Left renal cortex interstitium (tissue), 4 donors: ENCODE data around the gene JPH4. TPM values are rescaled to one million over a fixed set of nuclear protein-coding genes. Genes with fewer than 3 reads are reported as not detected.
"Not testable (repeated sequence)": the region's sequence is repeated elsewhere in the genome, so short reads cannot be mapped to it uniquely, and the experiment has no call there.

Experiments
- DNase-seq, 4 donors: peaks; one replicate each; pipeline ENCODE4 v3.0.0-alpha.2; 2013; ENCODE audit warnings: low read depth in 4 of 4, low spot score in 2 of 4, missing footprints in 1 of 4
- polyA plus RNA-seq, 4 donors: library from polyadenylated mRNA; unstranded; fragments of 120-200 nt; gene quantifications; one replicate each; pipeline ENCODE4 v1.2.1, GENCODE V29; 2013; ENCODE audit not compliant: insufficient read length in 4 of 4

Gene JPH4
- polyA plus RNA-seq, 4 donors: 10.5 to 14.7 (median 10.9) TPM

- DNase-seq: not testable (repeated sequence)
Measured at GRCh38 chr14:23609411-23610089, 31.0 kb upstream of the JPH4 start.

- no peak for DNase-seq
Measured at GRCh38 chr14:23609001-23609400, 30.4 kb upstream of the JPH4 start.

DNA sequence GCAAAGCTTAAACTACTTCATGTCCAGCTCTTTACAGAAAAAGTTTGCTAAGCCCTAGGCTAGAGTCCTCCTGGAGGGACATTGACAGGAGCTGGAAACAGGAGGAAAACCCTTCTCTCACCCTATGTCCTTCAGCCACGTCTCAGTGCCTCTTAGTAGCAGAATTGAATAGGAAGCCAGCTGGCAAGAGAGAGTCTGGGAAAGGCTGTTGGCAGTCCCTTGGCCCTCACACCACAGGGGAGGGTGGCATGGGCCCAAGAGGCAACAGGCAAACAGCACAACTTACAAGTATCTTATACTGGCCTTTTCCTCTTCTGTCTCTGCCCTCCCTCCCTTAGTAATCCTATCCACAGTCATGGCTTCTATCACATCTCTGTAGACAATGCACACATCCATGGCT, 29.9 kb upstream of the JPH4 start:
- no peak for DNase-seq

GRCh38 chr14:23605931-23606585, 27.5 kb upstream of the JPH4 start:
- no peak for DNase-seq

DNA sequence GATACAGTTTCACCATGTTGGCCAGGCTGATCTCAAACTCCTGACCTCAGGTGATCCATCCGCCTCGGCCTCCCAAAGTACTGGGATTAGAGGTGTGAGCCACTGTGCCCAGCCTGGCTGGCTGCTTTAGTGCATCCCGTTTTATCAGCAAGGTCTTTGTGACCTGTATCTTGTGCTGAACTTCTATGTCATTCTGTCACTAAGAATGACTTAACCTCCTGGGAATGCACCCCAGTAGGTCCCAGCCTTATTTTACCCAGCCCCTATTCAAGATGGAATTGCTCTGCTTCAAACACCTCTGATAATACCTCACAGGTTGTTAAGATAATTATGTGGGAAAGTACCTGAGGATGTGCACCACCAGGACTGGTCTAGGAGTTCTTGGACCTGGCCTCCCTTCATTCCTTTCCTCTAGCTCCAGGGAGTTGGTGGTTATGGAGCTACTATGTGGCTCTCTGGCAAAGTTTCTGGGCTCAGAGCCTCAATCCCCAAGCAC, 26.1 kb upstream of the JPH4 start:
- no peak for DNase-seq

- DNase-seq: no peak
Measured at GRCh38 chr14:23604148-23604547, 25.6 kb upstream of the JPH4 start.

- DNase-seq: no peak
Measured at GRCh38 chr14:23603103-23603502, 24.5 kb upstream of the JPH4 start.

- no peak for DNase-seq
Measured at GRCh38 chr14:23602181-23603095, 23.8 kb upstream of the JPH4 start.

GRCh38 chr14:23601845-23602180, 23.2 kb upstream of the JPH4 start:
- no peak for DNase-seq

- no peak for DNase-seq
Measured at GRCh38 chr14:23601424-23601823, 22.8 kb upstream of the JPH4 start.

DNA sequence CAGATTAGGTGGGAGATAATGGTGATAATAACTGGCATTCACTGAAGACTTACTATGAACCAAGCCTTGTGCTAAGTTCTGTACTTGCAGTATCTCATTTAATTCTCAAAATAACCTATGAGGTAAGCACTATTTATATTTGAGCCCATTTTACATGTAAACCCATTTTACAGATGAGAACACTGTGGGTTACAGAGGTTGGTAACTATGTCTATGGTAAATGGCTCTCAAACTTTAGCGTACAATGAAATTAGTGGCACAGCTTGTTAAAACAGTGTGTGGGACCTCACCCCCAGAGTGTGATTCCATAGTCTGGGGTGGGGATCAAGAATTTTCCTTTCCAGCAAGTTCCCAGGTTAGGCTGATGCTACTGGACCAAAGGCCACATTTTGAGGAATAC, 22.2 kb upstream of the JPH4 start:
- DNase-seq: no peak

GRCh38 chr14:23600322-23600707, 21.7 kb upstream of the JPH4 start:
- DNase-seq: no peak

- DNase-seq: not testable (repeated sequence)
Measured at GRCh38 chr14:23594191-23594590, 15.6 kb upstream of the JPH4 start.

- DNase-seq: no peak
Measured at GRCh38 chr14:23590198-23590597, 11.6 kb upstream of the JPH4 start.

GRCh38 chr14:23589606-23590005, 11.0 kb upstream of the JPH4 start:
- no peak for DNase-seq

DNA sequence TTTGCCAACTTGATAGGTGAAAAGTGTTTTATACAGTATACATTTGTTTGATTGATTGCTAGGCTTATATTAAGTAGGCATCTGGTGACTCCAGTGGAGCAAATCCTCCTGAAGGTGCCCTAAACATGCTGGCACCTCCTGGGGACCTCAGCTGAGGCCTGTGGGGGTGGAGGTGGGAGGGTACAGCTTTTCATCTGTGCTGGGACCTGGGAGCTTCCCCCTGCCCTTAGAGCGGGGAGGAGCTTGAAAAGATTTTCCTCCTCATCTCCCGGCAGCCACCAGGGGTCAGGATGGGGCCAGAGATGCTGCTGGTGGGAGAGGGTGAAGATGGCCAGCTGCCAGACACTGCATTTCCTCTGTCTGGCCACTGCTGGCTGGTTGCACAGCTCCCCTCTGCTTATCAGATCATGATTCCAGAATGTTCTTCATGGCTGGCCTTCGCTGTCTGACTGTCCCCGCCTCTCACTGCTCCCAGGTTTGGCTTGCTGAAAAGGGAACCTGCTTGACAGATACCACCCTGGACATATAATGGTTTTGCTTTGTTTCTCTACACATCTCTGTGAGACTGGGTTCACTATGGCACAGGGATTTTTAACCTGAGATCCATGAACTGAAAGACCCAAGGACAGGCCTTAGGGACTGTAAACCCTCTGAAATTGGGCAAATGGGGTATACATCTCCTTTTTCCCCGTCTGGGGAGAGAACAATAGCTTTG, 10.5 kb upstream of the JPH4 start:
- peak in 3 of 4 donors; percentile 71 to 84 (median 77) for DNase-seq

DNA sequence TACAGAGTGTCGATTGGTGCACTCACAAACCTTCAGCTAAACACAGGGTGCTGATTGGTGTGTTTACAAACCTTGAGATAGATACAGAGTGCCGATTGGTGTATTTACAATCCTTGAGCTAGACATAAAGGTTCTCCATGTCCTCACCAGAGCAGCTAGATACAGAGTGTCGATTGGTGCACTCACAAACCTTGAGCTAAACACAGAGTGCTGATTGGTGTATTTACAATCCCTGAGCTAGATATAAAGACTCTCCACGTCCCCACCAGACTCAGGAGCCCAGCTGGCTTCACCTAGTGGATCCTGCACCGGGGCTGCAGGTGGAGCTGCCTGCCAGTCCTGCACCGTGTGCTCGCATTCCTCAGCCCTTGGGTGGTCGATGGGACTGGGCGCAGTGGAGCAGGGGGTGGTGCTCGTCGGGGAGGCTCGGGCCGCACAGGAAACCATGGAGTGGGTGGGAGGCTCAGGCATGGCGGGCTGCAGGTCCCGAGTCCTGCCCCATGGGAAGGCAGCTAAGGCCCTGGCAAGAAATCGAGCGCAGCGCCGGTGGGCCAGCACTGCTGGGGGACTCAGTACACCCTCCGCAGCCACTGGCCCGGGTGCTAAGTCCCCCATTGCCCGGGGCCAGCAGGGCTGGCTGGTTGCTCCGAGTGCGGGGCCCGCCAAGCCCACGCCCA, 6.1 kb upstream of the JPH4 start:
- not testable (repeated sequence) for DNase-seq

DNA sequence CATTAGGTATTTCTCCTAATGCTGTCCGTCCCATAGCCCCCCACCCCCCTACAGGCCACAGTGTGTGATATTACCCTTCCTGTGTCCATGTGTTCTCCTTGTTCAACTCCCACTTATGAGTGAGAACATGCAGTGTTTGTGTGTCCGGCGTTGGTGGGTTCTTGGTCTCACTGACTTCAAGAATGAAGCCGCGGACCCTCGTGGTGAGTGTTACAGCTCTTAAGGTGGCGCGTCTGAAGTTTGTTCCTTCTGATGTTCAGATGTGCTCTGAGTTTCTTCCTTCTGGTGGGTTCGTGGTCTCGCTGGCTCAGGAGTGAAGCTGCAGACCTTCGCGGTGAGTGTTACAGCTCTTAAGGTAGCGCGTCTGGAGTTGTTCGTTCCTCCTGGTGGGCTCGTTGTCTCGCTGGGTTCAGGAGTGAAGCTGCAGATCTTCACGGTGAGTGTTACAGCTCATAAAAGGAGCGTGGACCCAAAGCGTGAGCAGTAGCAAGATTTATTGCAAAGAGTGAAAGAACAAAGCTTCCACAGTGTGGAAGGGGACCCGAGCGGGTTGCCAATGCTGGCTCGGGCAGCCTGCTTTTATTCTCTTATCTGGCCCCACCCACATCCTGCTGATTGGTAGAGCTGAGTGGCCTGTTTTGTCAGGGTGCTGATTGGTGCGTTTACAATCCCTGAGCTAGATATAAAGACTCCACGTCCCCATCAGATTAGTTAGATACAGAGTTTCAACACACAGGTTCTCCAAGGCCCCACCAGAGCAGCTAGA, 5.4 kb upstream of the JPH4 start:
- not testable (repeated sequence) for DNase-seq
